Ramos (cell line): ENCODE data around the gene DISC1.

ENCODE experiments used
- in situ Hi-C: fragments of 300-500 bp; cut with MboI; formaldehyde crosslinking; loops from one replicate; pipeline ENCODE4 v1.14.3; 2022; ENCODE audit warnings: low sequenced_read_pairs; ENCODE audit not compliant: unreplicated experiment

DISC1 gene

DNA sequence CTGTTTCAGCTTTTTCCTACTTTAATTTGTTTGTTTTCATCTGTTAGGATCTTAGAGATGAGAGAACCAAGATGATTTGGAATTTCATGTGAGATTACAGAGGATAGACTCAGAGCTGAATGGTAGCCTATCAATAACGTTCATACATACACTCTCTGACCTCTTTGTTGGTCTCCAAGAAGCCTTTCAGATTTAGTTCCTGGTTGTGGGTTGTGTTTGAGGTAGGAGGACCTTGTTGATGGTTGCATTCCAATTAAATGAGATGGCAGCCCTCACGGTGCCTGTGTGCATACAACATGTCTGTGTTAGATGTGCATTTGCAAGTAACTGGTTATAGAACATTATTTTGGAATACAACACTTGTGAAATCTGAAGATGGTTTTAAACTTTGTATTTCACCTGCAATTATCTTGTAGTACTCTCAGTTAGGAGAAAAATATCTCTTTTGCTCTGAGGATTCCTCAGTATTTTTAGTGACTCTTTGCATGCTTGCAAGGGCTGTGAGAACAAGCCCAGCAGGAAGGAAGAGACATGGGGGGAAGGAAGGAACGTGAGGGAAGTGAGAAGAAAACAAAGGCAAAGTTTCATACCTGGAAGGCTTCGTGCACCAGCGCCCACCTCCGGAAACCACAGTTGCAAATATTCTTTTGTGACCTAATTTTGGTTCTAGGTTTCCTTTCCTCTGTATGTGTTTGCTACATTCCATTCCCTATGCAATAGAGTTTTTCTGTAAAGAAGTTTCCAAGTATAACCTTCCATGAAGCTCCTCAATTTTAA lies 291.8 kb downstream of the DISC1 start:
- in situ Hi-C loops: no loop called here

DNA sequence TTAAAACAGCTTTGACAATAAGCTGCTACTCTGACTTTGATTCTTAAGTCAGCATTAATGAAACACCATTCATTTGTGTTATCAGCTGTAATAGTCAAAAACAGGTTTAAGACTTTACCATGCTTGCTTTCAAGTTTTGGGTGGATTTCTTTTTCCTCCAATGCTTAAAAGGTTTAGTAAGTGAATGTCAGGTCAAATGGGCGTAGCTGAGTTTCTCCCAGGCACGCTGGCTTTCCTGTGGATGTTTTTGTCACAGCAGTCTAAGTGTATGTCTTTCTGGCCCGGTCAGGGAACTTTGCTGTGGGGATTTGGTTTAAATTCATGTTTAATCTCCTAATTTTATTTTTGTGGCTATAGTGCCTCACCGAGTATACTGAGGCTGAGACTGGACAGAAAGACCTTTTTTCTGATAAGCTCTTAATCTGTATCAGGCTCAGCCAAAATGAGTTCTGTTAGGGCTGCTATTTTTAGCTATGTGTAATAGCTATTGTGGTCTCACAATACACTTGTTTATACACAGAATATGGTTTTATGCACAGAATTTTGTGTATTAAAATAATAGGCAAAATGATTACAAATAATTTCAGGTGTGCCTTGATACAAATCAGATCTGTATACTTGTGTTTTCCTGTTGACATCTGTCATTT lies 292.8 kb downstream of the DISC1 start:
- in situ Hi-C loops: no loop called here

DNA sequence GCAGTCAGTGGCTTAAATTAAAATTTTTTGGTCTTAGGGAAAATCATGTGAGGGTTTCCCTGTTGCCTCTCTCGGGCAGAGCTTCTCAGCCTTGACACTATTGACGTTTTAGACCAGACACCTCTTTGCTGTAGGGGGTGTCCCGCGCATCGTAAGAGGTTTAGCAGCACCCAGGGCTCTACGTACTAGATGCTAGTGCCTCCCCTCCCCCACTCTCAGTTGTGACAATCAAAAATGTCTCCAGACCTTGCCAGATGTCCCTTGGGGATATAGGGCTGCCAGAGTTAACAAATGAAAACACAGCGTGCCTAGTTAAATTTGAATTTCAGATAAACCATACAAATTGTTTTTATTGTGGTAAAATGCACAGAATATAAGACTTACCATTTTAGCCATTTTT lies 293.3 kb downstream of the DISC1 start:
- in situ Hi-C loops: no loop called here

DNA sequence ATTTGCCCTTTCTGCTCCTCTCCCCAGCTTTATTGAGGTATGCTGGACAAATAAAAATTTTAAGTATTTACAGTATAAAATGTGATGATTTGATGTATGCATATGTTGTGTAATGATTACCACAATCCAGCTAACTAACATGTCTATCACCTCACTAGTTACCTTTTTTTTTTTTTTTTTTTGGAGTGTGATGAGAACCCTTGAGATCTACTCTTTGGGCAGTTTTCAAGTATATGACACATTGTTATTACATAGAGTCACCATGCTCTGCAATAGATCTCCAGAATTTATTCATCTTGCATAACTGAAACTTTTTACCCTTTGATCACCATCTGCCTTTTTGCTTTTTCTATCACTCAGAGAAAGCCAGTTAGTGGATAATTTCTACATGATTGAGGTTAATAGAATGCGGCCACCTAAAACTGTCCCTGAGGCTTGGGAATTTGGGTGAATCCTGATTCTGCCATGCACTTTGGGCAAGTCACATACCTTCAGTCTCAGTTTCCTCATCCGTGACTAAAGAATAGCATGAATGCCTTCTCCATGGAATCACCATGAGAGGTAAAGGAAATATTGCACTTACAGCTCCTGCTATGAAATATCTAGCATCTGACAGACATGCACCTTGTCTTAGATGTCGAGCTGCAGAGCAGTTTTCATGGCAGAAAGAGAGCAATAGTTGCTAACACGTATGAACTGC lies 295.2 kb downstream of the DISC1 start:
- in situ Hi-C loops: no loop called here

DNA sequence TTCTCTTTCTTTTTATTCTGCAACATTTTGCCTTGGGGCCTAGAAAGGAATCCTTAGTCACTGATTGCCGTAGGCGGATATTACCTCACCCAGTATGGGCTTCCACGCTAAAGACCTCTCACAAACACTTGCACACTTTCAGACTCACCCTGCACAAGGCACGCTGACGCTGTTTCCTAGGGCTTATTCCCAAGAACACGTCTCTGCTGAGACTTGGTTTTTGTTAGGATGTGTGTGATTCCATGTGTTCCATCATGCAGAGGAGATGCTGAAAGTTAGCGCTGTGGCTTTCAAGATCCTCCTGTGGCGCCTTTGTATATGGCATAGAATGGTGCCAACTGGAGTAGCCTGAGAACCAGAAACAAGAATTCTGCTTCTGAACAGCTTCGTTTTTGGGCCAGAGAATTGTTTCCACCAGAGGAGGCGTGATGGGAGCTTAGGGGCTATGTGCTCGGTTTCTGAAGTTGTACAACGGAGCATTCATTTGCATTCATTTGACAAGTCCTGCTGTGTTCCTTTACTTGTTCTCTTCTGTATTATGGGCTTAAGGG lies 297.0 kb downstream of the DISC1 start:
- in situ Hi-C loops: no loop called here

DNA sequence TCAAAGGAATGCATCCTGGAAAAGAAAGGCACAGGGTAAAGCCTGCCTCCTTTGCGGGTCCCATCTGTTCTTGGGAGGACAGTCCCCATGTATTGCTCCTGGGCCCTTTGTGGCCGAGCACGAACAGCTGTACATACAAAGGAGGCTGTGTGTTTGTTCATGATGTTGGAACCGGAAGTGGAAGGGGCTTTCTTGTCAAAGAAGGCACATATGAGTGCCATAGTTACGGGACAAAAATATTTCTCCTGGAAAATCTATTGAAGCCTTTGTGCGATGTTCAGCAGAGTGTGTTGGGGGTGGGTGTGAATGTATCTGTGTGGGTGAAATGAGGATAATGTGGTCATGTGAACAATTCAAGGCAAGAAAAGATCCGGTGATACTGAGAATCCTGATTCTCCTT lies 297.6 kb downstream of the DISC1 start:
- in situ Hi-C loops: no loop called here

DNA sequence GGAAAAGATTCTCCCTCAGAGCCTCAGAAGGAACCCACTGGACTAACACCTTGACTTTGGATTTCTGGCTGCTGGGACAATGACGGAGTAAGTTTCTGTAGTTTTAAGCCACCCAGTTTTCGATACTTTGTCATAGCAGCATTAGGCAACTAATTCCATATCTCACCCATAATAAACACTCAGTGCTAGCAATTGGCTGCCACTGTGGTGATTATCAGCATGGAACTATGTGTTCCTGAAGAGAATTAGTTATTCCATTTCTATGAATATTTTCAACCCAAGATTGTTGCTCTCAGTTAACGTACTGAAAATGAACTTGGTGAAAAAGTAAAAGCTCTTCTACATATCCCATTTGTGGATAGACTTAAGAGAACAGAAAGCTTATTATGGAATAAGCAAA lies 299.3 kb downstream of the DISC1 start:
- in situ Hi-C loops: no loop called here

DNA sequence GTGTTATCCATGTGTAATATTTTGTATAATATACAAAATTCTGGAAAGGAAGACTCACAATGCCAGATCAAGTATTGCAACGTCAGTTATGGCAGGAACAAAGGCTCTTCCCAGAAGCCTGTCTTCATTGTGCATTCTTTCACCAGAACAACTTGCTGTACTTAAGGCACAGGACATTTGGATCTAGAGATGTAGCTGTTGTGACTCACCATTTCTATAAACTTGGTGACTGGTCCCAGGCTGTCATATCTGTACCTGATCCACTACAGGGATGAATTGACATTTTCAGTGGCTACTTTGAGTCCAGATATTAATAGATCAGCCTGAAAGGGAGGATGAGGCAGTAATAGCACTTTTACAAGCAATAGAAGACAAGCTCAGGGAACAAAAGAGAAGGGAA lies 299.8 kb downstream of the DISC1 start:
- in situ Hi-C loops: no loop called here

DNA sequence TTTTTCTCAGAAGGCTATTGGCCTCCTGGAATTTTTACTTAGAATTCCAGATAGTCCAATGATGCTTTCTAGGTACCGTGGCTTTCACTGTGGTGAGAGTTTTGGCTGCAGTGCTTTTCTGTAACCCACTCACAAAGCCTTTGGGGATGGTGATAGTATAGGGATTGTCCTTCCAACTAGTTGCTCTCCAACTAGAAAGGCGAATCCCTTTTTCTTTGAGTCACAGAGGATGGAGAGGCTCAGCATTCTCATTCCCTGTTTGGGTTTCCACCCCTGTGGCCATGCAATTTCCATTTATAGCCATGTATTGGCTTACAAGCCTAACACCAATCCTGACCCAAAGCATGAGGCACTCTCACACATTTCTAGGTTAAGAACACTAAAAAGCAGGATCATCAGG lies 300.3 kb downstream of the DISC1 start:
- in situ Hi-C loops: no loop called here

DNA sequence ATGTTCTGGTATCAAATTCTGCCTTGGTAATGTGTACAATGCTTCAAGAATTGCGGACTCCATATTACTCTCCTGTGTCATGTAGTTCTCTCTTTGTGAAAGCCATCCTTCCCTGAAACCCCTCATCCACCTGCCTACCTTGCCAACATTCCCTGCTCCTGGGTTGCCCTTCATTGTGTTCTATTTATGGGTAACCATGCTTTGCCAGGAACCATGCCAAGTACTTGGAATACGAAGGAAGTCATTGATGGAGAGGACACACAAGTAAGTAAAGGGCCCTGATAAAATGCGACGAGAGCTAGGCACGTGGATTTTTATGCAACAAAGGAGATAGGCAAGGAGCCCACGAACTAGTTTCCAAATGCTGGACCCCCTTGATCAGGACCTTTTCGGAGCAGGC lies 300.8 kb downstream of the DISC1 start:
- in situ Hi-C loops: no loop called here

DNA sequence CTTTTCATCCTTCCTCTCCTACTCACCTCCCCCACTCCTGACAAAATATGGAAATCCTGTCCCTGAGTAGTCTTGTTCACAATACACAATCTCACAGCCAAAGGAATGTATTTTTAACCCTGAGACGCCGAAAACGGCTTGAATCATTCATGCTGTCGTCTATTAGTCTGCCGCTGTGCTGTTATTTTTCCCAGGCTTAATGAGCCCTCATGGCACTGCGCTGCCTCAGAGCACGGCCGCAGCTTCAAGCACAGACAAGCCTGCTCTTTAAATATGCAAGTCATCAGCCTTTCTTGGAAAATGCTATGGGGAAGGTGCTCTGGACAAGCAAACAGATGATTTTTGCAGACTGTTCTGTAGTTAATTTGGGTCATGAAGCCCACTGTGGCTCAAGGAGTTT lies 302.7 kb downstream of the DISC1 start:
- in situ Hi-C loops: no loop called here

DNA sequence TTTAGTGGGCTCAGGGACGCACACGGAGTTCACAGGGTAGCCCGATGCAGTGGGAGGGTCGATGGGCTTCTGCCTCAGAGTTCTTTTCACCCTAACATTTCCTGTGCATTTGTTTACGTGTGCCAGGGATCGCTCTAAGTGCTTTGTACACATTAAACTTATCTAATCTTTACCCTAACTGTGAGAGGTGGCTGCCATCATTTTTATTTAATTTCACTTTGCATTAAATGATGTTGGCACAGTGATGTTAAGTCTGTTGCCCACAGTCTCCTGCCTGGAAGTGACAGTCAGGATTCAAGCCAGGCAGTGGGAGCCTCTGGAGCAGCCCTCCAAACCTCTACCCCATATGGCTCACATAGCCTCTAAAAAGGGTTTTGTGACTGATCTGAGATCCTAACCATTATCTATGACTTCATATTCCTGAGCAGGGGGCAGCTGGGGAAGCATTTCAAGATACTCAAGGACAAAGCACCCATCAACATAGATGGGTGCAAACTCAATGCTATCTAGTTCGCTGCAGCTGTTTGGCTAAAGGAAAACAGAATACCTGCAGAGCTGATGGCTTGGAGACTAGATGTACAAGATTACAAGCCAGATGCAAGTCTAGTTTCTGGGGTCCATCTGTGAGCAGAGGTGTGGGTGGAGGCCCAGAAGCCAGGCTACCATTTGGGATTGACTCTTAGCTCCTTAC lies 303.8 kb downstream of the DISC1 start:
- in situ Hi-C loops: no loop called here

DNA sequence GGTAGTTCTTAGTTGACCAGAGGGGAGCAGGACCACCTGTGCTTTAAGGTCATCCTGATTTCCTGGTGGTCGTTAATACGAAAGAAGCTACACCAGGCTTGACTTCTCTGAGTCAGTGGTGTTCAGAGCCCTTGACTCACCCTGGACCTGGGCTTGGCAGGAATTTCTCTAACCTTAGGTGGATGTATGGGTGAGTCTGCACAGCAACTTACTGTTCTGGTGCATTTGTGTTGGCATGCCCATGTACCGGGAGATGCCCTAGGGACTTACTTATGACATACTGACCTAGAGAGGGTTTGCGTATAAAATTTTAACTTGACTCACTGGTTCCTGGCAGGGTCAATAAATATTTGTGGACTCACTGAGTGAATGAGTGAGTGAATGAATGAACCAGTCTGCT lies 304.6 kb downstream of the DISC1 start:
- in situ Hi-C loops: no loop called here

DNA sequence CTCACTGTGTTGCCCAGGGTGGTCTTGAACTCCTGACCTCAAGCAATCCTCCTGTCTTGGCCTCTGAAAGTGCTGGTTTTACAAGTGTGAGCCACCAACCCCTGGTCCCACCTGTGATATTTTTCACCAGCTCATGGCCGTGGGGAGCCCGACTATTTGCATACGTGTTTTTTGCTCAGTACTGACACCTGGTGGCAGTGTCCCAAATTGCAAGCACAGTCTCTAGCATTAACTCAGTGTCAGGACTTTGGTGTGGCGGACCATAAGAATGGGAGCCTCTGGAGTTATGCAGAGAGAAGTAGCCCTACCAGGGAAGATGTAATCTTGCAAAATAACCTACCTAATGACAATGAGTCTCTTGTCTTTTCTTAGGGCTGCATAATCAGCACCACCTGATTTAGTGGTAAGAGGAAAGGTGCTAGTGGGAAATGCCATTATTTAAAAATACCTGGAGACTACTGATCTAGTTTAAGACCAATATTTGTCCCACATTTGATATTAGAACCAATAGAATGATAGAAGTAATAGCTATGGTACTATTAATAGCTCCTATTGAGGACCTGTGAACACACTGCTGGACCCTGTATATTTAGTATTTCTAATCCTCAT lies 305.4 kb downstream of the DISC1 start:
- in situ Hi-C loops: no loop called here

DNA sequence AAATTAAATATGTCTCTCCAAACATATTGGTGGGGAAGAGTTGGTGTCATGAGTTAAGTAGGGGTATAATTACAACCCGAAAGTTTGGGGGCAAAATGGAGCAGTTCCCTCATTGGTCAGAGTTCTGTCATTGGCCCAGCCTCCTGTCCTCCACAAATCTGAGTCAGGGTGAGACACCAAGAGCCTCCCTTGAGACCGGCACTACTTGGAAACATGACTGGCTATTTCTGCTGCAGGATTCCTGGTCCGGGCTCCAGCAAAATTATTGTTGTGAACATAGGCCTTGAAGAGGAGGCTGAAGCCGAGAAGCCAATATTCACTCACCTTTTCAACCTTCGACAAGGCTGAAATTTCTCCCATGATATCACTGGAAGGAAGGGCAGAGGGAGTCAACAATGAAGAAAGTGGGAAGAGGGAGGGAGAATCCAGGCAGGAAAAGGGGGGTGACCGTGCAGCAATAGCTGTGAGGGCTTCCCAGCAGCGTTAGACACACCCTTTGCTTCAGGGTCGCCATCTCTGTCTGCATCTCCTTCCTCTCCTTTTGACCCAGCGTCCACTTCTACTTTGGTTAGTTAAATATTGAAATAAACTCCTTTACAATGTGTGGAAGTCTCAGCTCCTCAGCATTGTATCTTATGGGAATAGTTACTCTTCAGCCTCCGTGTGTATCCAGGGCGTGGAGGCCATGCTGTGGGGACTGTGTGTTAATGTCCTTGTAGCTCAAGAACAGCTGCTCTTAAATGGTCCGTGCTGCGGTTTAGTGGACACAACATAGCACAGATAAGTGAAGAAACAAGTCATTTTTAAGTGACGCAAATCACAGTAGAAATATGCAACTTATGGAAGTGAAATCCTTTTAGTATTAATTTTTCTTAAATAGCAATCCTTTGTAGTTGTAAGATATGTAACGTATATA lies 307.4 kb downstream of the DISC1 start:
- in situ Hi-C loops: no loop called here

DNA sequence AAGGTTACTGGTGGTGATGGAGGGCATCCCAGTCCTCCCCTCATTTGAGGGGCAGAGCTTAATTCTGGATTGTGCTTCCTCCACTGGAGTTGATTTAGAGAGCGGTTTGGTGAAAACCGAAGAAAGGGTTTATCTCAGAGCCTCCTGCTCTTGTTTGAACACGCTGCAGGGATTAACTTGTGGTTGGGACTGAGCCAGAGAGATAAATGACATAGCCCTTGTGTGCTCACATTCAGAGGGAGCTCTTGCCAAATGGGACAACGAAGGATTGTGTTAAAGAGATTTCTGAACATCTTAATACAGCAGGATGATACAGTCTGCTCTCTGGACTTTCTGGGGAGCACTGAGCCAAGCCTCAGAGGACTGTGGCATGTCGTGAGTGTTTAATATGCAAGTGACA lies 308.2 kb downstream of the DISC1 start:
- in situ Hi-C loops: no loop called here

DNA sequence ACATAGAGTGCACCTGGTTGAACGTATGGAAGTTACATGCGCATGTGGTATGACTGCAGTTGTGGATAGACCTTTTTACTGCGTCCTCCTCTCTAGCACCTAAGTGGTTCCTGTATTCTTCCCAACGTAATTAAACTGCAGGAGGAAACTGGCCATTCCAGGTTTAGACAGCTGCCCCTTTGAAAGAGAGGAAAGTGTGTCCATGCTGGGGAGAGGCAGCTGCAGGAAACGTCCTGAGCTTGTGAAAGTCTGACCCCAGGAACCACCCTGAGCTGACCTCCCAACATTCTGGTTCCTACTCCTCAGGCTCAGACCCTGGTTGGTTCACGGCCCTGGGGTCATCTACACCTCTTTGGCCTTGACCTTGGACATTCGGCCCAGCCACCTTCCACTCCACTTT lies 309.3 kb downstream of the DISC1 start:
- in situ Hi-C loops: no loop called here

DNA sequence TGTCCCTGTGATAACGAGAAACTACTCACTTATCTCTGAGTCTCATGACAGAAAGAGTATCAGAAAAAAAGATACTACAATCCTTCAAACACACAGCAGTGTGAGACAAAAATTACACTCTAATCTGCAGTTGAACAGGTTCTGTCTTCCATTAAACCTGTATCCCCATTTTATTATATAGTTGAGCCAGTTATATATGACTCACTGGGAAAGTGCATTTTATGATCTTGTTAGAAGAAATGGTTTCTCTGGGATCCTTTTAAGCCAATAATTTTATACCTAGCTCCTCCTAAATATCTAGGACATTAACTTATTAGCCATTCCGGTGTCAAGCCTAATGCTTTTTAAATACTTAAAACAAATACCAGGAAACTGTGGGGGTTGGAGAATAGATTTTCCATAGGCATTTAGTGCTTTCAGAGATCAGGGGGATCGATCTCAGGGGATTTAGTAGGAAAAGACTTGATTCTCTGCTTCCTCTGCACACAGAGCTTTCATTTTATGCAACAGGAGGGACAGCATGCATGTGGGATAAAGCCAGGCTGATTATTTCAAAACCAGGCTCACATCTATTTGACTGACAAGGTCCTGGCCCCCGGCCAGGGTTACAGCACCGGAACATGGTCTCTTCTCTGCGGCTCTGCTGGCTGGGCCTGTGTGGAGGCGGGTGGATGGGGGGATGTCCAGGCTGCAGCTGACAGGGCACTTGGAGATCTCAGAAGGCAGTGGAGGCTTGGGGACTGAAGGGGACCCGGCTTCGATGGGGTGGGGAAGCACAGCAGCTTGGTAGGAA lies 310.6 kb downstream of the DISC1 start:
- in situ Hi-C loops: no loop called here
